ENCODE measurements around the gene SLC6A9.

The SLC6A9 gene

DNA sequence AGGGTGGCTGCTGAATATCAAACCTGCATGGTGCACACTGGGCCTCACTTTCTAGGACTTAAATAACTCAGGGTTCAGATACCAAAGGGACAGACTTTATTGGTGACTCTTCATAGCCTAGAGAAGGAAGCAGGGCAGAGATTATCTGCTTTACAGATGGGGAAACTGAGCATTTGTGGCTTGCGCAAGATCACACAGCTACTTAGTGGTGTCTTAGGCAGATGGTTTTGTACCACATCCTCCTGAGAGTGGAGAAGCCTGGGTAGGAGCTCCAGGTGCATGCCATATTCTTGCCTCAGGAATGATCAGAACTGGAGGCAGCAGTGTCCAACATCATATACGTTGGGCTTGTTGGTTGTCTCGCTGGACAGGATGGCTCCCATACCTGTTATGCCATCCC, 68.3 kb downstream of the SLC6A9 start:
- no peak for DNase-seq (ENCODE audit: extremely low spot score)
- POLR2A ChIA-PET, result interaction anchor here (1.3 kb wide), 1 partner anchor 10 kb away, joined by 4 read pairs; no protein-coding TSS in a partner anchor
- CTCF ChIA-PET, result no interaction called here
- TF ChIP-seq ELF4 (IDR thresholded peaks at IDR 0.05), result no peak

GRCh38 chr1:43962324-43962723, 68.9 kb downstream of the SLC6A9 start:
- ChIA-PET CTCF (no interaction called here), POLR2A (no interaction called here)

GRCh38 chr1:43961692-43962091, 69.6 kb downstream of the SLC6A9 start:
- DNase-seq (ENCODE audit: extremely low spot score), result no peak
- no peak for TF ChIP-seq NFRKB (IDR thresholded peaks at IDR 0.05)
- TF ChIP-seq SP1 (IDR thresholded peaks at IDR 0.05), result no peak
- no peak for TF ChIP-seq BHLHE40 (IDR thresholded peaks at IDR 0.05; ENCODE audit: borderline replicate concordance)
- no peak for TF ChIP-seq ZNF384 (IDR thresholded peaks at IDR 0.05)
- TF ChIP-seq HDGF (IDR thresholded peaks at IDR 0.05; ENCODE audit: borderline replicate concordance), result no peak
- TF ChIP-seq ELF4 (IDR thresholded peaks at IDR 0.05), result no peak
- TF ChIP-seq L3MBTL2 (conservative IDR thresholded peaks at IDR 0.05), result no peak
- no peak for TF ChIP-seq FOXK2 (IDR thresholded peaks at IDR 0.05)
- no peak for TF ChIP-seq SUZ12 (IDR thresholded peaks at IDR 0.05)
- TF ChIP-seq FOXA1 (IDR thresholded peaks at IDR 0.05), result no peak
- no peak for TF ChIP-seq TARDBP (IDR thresholded peaks at IDR 0.05)
- POLR2A ChIA-PET, result no interaction called here
- CTCF ChIA-PET, result no interaction called here

More at GRCh38 chr1:43962324-43962723, 68.9 kb downstream of the SLC6A9 start:
- no peak for TF ChIP-seq LEF1 (IDR thresholded peaks at IDR 0.05; ENCODE audit: borderline replicate concordance)
- no peak for TF ChIP-seq ARNT (IDR thresholded peaks at IDR 0.05)
- no peak for TF ChIP-seq SP1 (IDR thresholded peaks at IDR 0.05)
- no peak for TF ChIP-seq BHLHE40 (IDR thresholded peaks at IDR 0.05; ENCODE audit: borderline replicate concordance)
- no peak for TF ChIP-seq FOXA1 (IDR thresholded peaks at IDR 0.05)
- TF ChIP-seq HDGF (IDR thresholded peaks at IDR 0.05; ENCODE audit: borderline replicate concordance), result no peak
- TF ChIP-seq ELF4 (IDR thresholded peaks at IDR 0.05), result no peak
- no peak for TF ChIP-seq SUZ12 (IDR thresholded peaks at IDR 0.05)
- TF ChIP-seq PKNOX1 (IDR thresholded peaks at IDR 0.05), result no peak
- no peak for TF ChIP-seq NFRKB (IDR thresholded peaks at IDR 0.05)
- no peak for TF ChIP-seq CTBP1 (IDR thresholded peaks at IDR 0.05; ENCODE audit: borderline replicate concordance)
- no peak for TF ChIP-seq FOXK2 (IDR thresholded peaks at IDR 0.05)
- TF ChIP-seq TARDBP (IDR thresholded peaks at IDR 0.05), result no peak
- no peak for TF ChIP-seq L3MBTL2 (conservative IDR thresholded peaks at IDR 0.05)
- no peak for TF ChIP-seq FOXM1 (IDR thresholded peaks at IDR 0.05; ENCODE audit: borderline replicate concordance)
- no peak for TF ChIP-seq ZNF384 (IDR thresholded peaks at IDR 0.05)
- no peak for DNase-seq (ENCODE audit: extremely low spot score)

GRCh38 chr1:43960798-43961197, 70.5 kb downstream of the SLC6A9 start:
- no peak for DNase-seq (ENCODE audit: extremely low spot score)
- POLR2A ChIA-PET, result no interaction called here
- TF ChIP-seq ELF4 (IDR thresholded peaks at IDR 0.05) (no peak), HDGF (IDR thresholded peaks at IDR 0.05; ENCODE audit: borderline replicate concordance) (no peak), NFRKB (IDR thresholded peaks at IDR 0.05) (no peak), SP1 (IDR thresholded peaks at IDR 0.05) (no peak)
- CTCF ChIA-PET, result no interaction called here

DNA sequence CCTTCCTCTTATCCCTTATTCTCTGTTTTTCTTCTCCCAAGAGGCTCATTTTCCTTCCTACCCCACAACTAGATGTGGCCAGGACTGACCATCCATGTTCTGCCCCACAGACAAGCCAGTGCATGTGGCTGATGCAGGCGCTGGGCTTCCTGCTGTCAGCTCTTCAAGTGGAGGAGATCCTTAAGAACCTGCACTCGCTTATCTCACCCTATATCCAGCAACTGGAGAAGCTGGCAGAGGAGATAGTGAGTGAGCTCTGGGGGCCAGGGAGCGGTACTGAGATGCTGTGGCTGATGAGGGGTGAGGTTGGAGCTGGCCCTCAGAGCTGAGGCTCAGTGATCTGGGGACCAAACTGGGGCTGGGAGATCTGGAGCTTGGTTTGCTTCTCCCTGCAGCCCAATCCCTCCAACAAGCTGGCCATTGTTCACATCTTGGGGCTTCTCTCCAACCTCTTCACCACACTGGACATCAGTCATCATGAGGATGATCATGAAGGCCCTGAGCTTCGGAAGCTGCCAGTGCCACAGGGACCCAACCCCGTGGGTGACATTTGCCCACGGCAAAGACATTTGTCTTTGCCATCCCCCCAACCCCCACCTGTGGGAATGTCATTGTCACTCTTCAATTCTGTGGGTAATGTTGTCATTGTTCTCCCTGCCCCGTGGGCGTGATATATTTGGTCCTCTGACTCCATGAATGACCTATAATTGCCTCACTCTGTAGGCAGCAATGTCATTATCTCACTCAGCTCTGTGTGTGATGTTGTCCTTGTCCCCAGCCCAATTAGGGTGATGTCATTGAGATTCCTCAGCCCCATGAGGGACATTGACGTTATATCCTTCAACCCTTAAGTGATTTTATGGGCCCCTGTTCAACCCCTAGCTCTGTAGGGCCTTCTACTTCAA, 72.7 kb downstream of the SLC6A9 start:
- ChIA-PET POLR2A (interaction anchor here (0.6 to 1.3 kb wide), 2 partner anchors 10 to 11 kb away, joined by 3 to 4 read pairs; partner anchors contain the start of gene IPO13), CTCF (no interaction called here)
- TF ChIP-seq PKNOX1 (IDR thresholded peaks at IDR 0.05), result no peak
- no peak for TF ChIP-seq BHLHE40 (IDR thresholded peaks at IDR 0.05; ENCODE audit: borderline replicate concordance)
- TF ChIP-seq ARNT (IDR thresholded peaks at IDR 0.05), result no peak
- TF ChIP-seq SUZ12 (IDR thresholded peaks at IDR 0.05), result no peak
- no peak for TF ChIP-seq ELF4 (IDR thresholded peaks at IDR 0.05)
- no peak for TF ChIP-seq SP1 (IDR thresholded peaks at IDR 0.05)
- TF ChIP-seq L3MBTL2 (conservative IDR thresholded peaks at IDR 0.05), result no peak
- no peak for TF ChIP-seq LEF1 (IDR thresholded peaks at IDR 0.05; ENCODE audit: borderline replicate concordance)
- TF ChIP-seq HDGF (IDR thresholded peaks at IDR 0.05; ENCODE audit: borderline replicate concordance), result no peak
- DNase-seq (ENCODE audit: extremely low spot score), result no peak

GRCh38 chr1:43957407-43958040, 73.7 kb downstream of the SLC6A9 start:
- ChIA-PET POLR2A (interaction anchor here (1.0 kb wide), 1 partner anchor 10 kb away, joined by 3 read pairs; no protein-coding TSS in a partner anchor), CTCF (no interaction called here)
- TF ChIP-seq ZNF384 (IDR thresholded peaks at IDR 0.05) (no peak), ELF4 (IDR thresholded peaks at IDR 0.05) (no peak), L3MBTL2 (conservative IDR thresholded peaks at IDR 0.05) (no peak), SP1 (IDR thresholded peaks at IDR 0.05) (no peak), NFRKB (IDR thresholded peaks at IDR 0.05) (no peak)

GRCh38 chr1:43956234-43956633, 75.0 kb downstream of the SLC6A9 start:
- DNase-seq (ENCODE audit: extremely low spot score), result no peak
- ChIA-PET CTCF (interaction anchor here (0.6 kb wide), 1 partner anchor 192 kb away, joined by 4 read pairs; no protein-coding TSS in a partner anchor), POLR2A (interaction anchor here (1.0 kb wide), 1 partner anchor 9 kb away, joined by 3 read pairs; no protein-coding TSS in a partner anchor)
- TF ChIP-seq FOXM1 (IDR thresholded peaks at IDR 0.05; ENCODE audit: borderline replicate concordance) (no peak), FOXA1 (IDR thresholded peaks at IDR 0.05) (no peak), TARDBP (IDR thresholded peaks at IDR 0.05) (no peak), LEF1 (IDR thresholded peaks at IDR 0.05; ENCODE audit: borderline replicate concordance) (no peak), FOXK2 (IDR thresholded peaks at IDR 0.05) (no peak), PKNOX1 (IDR thresholded peaks at IDR 0.05) (no peak), ARNT (IDR thresholded peaks at IDR 0.05) (no peak), ELF4 (IDR thresholded peaks at IDR 0.05) (no peak), SP1 (IDR thresholded peaks at IDR 0.05) (no peak), HDGF (IDR thresholded peaks at IDR 0.05; ENCODE audit: borderline replicate concordance) (no peak), SUZ12 (IDR thresholded peaks at IDR 0.05) (no peak), NFRKB (IDR thresholded peaks at IDR 0.05) (no peak), ZNF384 (IDR thresholded peaks at IDR 0.05) (no peak), L3MBTL2 (conservative IDR thresholded peaks at IDR 0.05) (no peak), BHLHE40 (IDR thresholded peaks at IDR 0.05; ENCODE audit: borderline replicate concordance) (no peak)

More at GRCh38 chr1:43957407-43958040, 73.7 kb downstream of the SLC6A9 start:
- no peak for DNase-seq (ENCODE audit: extremely low spot score)
